Cortex of kidney (tissue), 1 donor: Measurements from ENCODE around the gene ABHD3.
"Not testable (repeated sequence)": the region's sequence is repeated elsewhere in the genome, so short reads cannot be mapped to it uniquely, and the experiment has no call there.

Source experiments
- DNase-seq: peaks from one replicate; lab custom pipeline; 2025; lab: John Stamatoyannopoulos, UW

Gene ABHD3, protein sequence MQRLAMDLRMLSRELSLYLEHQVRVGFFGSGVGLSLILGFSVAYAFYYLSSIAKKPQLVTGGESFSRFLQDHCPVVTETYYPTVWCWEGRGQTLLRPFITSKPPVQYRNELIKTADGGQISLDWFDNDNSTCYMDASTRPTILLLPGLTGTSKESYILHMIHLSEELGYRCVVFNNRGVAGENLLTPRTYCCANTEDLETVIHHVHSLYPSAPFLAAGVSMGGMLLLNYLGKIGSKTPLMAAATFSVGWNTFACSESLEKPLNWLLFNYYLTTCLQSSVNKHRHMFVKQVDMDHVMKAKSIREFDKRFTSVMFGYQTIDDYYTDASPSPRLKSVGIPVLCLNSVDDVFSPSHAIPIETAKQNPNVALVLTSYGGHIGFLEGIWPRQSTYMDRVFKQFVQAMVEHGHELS

DNA sequence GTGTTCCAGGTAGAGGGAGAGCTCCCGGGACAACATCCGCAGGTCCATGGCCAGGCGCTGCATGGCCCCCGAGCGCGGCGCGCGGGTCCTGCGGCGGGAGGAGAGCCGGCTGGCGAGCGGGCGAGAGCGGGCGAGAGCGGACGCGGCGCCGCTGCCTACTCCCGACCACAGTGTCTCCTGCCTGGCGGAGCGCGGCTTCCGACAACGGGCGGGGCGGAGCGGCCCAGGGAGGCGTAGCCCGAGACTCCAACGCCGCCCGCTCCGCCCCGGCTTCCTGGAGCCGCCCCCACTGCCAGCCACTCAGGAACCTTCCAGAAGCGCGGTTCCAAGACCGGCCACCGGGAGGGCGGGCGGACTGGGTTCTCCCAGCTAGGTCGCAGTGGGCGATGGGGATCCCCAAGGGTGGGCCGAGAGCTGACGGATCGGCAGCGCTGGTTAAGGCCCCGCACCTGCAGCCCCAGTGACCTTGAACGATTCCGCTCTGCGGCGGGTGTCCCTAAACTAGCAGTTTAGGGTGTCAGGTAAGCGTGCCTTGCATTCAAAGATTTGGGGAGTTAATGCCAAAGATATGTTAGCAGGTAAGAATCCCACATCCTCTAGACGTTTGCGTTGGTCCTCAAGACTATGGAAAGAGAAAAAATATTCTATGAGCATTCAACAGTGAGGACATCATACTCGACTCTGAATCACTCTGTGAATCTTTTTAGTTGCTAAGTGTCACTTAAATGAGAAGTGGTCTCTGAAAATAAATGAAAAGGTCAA lies at the start of gene ABHD3:
Gene ABHD3, minus strand, starts transcription at position 172 of the 762 bp plus-strand sequence. Its CDS starts 109 bp downstream, at position 63.
- peak; percentile 94 for DNase-seq

DNA sequence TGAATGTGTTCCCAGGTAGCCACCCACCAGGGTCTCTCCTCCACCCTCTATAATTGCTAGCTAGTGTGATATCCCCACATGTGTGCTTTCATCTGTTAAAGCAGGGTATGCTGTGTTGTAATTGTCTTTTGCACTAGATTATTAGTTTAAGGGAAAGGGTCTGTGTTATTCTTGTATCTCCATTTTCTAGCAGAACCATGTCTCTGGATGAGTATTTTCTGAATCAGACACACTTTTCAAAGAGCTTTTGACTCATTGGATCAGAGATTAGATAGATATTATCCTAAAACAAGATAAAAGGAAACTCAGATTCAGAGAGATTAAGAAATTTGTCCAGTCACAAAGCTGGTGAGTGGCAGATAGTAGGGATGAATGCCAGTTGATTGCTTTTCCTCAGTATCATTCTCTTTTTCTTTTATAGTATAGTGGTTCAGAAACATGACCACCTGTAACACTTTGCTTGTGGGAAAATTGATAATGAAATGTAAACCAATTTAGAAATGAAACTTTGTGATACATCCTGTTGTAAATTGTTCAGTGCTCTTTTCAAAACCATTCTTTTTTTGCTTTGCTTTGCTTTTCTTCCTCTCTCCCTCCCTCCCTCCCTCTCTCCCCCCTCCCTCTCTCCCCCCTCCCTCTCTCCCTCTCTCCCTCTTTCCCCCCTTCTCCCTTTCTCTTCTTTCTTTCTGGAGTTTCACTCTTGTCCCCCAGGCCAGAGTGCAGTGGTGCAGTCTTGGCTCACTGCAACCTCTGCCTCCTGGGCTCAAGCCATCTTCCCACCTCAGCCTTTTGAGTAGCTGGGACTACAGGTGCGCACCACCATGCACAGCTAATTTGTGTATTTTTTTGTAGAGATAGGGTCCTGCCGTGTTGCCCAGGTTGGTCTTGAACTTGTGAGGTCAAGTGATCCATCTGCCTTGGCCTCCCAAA lies 43.5 kb upstream of the ABHD3 start:
- DNase-seq: no peak

DNA sequence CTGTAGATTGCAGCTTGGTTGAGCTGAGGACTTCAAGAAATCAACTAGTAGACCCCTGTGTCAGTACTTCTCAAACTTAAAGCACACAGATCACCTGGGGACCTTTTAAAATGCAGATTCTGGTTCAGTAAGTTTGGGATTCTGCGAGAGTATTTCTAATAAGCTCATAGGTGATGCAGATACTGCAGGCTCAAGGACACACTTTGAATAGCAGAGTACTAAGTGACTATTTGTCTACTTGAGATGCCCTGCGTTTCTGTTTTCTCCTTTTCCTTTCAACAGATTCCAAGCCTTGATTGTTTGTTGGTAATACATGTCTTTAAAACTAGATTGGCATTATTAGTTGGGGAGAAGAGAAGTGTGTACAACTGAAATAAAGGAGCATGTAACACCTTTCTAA lies 42.7 kb upstream of the ABHD3 start:
- no peak for DNase-seq

DNA sequence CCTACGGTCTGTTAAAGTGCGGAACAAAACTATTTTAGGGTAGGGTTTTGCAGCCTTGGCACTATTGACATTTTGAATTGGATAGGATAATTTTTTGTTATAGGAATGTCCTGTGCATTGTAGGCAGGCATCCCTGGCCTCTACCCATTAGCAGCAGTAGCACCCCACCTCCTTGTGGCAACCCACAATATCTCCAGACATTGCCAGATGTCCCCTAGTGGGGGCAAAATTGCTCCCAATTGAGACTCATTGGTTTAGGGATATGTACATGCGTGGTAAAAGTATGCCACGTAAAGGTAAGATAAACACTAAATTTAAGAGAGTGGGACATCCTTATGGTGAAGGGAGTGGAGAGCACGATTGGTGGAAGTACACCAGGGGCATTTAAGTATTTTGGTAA lies 40.7 kb upstream of the ABHD3 start:
- no peak for DNase-seq

DNA sequence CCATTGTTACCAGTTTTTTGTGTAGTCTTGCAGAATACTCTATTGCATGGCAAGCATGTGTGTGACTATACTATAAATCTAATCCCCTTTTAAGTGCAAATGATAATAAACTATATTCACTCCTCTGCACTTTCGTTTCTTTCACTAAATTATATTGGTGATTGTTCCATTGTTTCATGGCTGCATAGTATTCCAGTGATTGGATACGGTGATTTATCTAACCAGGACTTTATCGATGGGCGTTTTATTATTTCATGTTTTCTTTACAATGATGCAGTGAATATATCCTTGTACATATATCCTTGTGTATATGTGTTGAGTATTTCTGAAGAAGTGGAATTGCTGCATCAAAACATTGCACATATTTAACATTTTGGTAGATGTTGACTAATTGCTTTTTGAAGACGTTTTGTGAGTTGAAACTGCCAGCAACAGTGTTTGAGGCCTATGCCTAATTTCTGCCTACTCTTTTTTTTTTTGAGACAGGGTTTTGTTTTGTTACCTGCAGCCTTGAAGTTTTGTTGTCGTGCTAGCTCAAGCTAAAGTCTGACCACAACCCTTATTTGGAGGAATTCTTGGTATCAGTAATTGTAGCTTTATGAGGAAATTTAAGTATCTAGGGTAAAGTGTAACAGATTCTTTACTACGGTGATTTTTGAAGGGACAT lies 38.7 kb upstream of the ABHD3 start:
- DNase-seq: no peak

DNA sequence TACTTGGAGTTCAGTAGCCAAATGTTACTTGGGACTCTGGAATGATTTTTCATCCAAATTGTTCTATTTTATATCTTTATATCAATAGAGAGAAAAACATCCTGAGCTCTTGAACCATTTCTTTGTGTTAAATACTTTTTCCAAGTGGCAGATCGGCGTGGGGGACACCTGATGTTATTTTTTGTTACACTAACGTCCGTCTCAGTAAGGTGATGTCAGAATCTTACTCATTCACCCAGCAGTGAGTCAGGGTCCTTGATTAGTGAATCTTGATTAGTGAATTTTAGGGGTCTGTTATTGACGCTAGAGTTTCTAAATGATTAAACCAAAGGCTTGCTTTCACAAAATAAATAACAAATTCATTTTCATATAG lies 37.7 kb upstream of the ABHD3 start:
- no peak for DNase-seq

DNA sequence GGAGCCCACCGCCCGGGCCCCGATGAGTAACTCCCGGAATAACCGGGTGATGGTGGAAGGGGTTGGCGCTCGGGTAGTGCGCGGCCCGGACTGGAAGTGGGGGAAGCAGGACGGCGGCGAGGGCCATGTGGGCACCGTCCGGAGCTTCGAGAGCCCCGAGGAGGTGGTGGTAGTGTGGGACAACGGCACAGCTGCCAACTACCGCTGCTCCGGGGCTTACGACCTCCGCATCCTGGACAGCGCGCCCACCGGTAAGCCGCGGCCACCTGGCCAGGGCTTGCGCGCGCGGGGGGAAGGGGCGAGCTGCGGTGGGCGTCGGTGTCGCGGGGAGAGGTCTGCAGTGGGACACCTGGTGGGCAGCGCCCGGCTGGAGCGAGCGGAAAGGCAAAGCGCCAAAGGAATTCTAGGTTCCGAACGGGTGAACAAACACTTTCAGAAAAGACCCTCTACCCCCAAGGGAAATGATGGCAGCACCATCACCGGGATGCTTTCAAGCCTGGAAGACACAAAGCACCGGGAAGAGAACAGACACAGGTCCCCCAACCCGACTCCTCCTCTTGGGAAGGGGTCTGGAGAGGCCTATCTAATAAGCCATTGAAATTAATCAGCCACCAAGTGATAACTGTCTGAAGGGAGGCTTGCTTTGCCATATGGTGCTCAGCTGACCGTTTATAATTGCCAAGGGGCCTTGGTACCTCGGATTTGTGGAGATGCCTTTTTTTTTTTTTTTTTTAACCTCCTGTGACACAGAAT lies 37.2 kb upstream of the ABHD3 start:
- DNase-seq: no peak

DNA sequence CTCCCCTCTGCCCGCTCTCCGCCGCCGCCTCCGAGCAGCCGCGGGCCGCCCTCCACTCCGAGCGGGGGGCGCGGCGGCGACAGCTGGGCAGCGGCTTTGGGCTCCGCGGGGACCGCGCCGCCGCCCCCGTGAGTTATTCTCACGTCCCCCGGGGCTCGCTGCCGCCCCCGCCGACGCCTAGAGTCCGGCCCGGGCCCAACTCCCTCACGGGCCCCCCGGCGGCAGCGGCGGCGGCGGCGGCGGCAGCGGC lies 36.7 kb upstream of the ABHD3 start:
- no peak for DNase-seq

DNA sequence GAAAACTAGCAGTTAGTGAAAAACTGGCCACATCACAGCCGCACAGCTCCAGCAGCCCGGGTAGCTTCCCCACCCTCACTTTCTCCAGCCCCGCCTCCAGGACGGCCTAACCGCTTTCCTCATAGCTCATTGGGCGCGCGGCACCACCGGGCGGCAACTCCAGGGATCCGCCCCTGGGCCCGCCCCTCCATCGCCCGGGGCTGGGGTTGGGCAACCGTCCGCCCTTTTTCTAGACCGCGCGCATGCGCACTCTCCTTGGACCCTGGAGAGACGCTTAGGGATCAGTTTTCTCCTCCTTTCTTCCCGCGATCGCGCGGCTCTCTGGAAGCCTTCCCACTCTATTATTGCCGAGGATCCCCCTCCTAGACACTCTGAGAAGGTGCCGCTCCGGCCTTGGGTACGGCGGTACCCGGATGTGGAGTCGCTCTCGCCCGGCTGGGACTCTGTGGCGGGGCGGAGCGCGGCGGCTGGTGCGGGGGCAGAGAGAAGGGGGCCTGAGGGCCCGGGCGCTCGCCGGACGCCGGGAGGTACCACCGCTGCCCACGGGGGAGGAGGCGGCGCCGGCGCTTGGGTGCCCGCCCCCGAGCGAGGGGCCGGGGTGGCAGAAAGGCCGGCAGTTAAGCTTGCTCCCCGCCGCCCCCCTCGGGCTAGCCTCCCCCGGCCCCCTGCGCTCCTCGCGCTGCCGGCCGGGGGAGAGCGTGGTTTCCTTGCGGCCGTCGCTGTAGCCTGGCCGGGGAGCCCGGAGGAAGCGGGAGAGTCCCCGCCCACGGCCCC lies 36.2 kb upstream of the ABHD3 start, which contains the start of gene MIB1:
Gene MIB1, plus strand, starts transcription at position 255 of the 774 bp plus-strand sequence. CDS start 792 bp downstream, outside the sequence.
- peak; percentile 24 for DNase-seq

DNA sequence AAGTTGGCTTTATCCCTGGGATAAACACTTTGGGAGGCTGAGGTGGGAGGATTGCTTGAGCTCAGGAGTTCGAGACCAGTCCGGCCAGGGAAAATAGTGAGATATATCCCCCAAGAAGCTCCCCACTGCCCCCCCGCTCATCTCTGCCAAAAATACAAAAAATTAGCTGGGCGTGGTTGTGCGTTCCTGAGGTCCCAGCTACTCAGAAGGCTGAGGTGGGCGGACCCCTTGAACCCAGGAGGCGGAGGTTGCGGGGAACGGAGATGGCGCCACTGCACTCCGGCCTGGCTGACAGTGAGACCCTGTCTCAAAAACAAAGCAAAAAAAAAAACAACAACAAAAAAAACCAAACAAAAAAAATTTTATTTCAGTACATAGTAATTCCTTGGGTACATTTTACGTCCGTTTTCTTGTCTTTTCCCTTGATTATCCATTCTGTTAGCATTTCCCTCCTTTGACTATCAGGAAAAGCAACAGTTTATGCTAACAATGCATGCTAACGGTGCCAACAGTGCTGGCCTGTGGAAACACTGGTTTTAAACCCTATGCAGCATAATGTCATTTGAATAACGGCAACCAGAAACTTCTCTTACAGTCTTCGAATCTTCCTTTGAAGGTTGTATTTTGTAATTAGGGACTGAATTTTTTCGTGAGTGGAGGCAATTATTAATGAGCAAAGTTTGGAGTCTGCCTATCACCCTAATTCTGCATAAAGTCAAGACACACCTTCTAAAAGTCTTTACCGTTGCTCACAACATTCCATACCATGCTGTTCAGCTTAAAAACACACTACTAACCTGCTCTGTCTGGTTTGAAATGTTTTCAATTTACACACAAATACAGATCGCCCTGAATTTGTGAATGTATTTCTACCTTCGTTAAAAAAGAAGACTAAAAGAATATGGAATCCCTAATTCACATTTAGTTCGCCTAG lies 35.3 kb upstream of the ABHD3 start:
- DNase-seq: no peak

DNA sequence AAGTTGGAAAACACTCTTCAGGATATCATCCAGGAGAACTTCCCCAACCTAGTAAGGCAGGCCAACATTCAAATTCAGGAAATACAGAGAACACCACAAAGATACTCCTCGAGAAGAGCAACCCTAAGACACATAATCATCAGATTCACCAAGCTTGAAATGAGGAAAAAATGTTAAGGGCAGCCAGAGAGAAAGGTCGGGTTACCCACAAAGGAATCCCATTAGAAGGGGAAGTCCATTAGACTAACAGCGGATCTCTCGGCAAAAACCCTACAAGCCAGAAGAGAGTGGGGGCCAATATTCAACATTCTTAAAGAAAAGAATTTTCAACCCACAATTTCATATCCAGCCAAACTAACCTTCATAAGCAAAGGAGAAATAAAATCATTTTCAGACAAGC lies 32.4 kb upstream of the ABHD3 start:
- not testable (repeated sequence) for DNase-seq

DNA sequence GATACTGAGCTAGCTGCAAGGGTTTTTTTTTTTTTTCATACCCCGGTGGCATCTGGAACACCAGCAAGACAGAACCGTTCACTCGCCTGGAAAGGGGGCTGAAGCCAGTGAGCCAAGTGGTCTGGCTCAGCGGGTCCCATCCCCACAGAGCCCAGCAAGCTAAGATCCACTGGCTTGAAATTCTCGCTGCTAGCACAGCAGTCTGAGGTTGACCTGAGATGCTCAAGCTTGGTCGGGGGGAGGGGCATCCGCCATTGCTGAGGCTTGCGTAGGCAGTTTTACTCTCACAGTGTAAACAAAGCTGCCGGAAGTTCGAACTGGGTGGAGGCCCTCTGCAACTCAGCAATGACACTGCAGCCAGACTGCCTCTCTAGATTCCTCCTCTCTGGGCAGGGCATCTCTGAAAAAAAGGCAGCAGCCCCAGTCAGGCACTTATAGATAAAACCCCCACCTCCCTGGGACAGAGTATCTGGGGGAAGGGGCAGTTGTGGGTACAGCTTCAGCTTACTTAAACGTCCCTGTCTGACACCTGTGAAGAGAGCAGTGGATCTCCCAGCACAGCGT lies 31.0 kb upstream of the ABHD3 start:
- no peak for DNase-seq

DNA sequence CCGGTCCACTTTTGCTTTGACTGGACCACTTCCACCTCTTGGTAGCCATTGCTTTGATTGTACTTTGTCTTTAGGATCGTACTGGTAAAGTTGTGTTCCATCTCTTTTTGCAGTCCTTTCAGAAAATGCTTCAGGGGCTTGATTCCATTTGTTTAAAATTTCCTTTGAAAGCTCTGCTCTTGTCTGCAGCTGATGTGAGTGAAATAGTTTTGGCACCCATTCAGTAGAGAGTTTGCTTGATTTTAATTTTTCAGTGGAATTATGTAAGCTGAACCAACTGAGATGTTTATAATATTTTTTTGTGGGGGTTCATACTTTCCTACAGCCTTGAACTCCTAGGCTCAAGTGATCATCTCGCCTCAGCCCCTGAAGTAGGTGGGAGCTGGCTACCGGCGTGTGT lies 28.4 kb upstream of the ABHD3 start:
- no peak for DNase-seq

DNA sequence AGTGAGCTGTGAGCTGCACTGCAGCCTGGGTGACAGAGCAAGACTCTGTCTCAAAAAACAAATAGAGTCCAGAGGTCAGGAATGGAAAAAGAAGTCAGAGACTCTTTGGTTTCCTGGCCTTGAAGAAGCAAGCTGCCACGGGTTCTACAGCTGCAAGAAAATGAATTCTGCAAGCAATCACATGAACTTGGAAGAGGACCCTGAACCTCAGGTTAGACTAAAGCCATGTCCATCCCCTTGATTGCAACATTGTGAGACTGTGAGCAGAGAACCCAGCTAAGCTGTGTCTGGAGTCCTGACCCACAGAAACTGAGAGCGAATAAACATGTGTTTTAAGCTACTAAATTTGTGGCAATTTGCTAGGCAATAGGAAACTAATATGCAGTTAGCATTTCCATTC lies 23.1 kb upstream of the ABHD3 start:
- no peak for DNase-seq

DNA sequence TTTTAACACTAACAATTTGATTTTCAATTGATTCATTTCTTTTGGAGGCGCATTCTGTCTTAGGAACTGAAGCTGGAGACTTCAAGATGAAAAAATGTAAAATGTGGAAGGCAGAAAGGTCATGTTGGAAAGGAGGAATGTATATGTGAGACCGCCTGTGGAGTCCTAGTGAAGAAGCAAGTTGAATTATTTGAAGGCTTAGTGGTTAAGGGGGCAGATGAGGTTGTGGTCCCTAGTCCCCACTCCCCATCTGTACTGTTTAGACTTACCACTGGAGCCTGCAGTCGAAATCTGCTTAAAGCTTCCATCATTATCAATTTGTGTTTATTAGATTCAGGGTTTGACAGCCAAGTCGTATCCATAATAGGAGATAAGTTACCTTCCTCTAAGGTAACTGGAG lies 20.6 kb upstream of the ABHD3 start:
- DNase-seq: no peak

DNA sequence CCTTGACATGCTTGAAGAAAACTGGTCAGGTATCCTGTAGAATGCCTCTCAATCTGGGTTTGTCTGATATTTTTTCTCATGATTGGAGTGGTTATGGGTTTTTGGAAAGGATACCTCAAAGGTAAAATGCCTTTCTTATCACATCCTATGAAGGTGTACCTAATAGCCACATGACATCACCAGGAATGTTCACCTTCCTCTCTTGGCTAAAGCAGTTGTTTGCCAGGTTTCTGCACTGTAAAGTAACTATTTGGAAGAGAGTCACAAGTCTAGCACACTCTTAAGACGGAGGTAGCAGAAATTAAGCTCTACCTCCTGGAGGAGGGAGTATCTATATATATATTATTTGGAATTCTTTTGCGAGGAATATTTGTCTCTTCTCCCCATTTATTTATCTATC lies 18.1 kb upstream of the ABHD3 start:
- no peak for DNase-seq

DNA sequence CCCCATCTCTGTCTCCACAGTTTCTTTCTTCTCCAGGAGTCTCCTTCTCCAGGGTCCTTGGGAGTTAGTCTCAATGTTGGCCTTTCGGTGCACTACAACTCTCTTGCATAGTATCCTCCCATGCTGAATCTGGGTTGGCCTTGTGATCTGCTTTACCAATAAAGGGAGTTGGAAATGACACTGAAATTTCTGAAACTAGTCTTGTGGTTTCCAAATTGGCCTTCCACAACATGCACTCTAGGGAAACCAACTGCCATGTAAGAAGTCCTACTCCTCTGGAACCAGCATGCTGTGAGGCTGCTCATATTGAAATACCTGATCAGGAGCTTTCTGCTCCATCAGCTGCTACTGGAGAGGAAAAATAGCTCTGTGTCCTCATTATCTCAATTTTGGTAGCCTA lies 9.9 kb upstream of the ABHD3 start:
- DNase-seq: no peak

DNA sequence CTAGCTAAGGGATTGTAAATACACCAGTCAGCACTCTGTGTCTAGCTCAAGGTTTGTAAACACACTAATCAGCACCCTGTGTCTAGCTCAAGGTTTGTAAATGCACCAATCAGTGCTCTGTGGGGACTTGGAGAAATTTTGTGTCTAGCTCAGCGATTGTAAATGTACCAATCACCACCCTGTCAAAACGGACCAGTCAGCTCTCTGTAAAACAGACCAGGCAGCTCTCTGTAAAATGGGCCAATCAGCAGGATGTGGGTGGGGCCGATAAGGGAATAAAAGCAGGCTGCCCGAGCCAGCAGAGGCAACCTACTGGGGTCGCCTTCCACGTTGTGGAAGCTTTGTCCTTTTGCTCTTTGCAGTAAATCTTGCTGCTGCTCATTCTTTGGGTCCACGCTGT lies 2.6 kb upstream of the ABHD3 start:
- not testable (repeated sequence) for DNase-seq

DNA sequence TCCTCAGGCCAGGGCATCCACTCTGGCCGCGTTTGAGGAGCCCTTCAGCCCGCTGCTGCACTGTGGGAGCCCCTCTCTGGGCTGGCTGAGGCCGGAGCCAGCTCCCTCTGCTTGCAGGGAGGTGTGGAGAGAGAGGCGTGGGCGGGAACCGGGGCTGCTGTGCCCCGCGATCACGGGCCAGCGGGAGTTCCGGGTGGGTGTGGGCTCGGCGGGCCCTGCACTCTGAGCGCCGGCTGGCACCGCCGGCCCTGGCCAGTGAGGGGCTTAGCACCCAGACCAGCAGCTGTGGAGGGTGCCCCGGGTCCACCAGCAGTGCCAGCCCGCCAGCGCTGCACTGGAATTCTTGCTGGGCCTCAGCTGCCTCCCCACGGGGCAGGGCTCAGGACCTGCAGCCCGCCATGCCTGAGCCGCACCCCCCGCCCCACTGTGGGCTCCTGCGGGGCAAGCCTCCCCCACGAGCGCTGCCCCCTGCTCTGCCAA lies 1.9 kb upstream of the ABHD3 start:
- DNase-seq: no peak
